Body of pancreas (tissue), 4 donors: Measurements from ENCODE around the gene DLX1.

Source experiments
- POLR2A ChIP-seq, 3 donors: fragments of 450-650 bp; IDR thresholded peaks; one replicate each; pipeline ENCODE4 v1.6.1; 2016; ENCODE audit warnings: antibody characterized with exemption in 3 of 3, mild to moderate bottlenecking in 2 of 3
- TF ChIP-seq, protein P1 (sequence below), 7 experiments: fragments of 450-650 bp in 4 of 7; fragments of 200-600 bp in 3 of 7; sonication (generic) in 3 of 7; IDR thresholded peaks; one replicate each; pipeline ENCODE4 v1.5.1; 2016 to 2019; ENCODE audit warnings: antibody characterized with exemption in 7 of 7

DNA sequence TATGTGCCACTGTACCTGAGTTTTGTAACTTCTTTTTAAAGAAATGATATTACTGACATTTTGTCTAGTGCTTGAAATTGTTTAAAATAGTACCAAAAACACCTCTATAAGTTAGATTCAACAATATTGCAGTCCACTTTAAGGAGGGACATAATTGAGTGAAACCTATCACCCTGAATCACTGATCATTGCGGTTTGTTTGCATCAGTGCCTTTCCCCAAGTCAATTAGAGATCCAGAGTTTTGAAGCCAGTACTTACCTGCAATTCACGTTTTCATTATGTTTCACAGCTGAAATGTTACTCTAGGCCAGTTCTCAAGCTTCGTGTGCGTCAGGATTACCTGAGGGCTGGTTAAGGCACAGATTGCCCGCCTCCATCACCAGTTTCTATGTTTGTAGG is 26.6 kb upstream of the DLX1 start:
- TF ChIP-seq, protein P1, sequence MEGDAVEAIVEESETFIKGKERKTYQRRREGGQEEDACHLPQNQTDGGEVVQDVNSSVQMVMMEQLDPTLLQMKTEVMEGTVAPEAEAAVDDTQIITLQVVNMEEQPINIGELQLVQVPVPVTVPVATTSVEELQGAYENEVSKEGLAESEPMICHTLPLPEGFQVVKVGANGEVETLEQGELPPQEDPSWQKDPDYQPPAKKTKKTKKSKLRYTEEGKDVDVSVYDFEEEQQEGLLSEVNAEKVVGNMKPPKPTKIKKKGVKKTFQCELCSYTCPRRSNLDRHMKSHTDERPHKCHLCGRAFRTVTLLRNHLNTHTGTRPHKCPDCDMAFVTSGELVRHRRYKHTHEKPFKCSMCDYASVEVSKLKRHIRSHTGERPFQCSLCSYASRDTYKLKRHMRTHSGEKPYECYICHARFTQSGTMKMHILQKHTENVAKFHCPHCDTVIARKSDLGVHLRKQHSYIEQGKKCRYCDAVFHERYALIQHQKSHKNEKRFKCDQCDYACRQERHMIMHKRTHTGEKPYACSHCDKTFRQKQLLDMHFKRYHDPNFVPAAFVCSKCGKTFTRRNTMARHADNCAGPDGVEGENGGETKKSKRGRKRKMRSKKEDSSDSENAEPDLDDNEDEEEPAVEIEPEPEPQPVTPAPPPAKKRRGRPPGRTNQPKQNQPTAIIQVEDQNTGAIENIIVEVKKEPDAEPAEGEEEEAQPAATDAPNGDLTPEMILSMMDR (IDR thresholded peaks at IDR 0.05) = no peak
- TF ChIP-seq POLR2A (IDR thresholded peaks at IDR 0.05) = no peak
